HG03521 (cell line): Measurements from ENCODE around the gene FUT9.

Source experiments
- ATAC-seq: cut with Tn5 transposase; IDR thresholded peaks from one replicate; pipeline ENCODE4 v1.9.1; 2021; ENCODE audit warnings: mild to moderate bottlenecking, moderate library complexity; ENCODE audit not compliant: unreplicated experiment

The FUT9 gene

DNA sequence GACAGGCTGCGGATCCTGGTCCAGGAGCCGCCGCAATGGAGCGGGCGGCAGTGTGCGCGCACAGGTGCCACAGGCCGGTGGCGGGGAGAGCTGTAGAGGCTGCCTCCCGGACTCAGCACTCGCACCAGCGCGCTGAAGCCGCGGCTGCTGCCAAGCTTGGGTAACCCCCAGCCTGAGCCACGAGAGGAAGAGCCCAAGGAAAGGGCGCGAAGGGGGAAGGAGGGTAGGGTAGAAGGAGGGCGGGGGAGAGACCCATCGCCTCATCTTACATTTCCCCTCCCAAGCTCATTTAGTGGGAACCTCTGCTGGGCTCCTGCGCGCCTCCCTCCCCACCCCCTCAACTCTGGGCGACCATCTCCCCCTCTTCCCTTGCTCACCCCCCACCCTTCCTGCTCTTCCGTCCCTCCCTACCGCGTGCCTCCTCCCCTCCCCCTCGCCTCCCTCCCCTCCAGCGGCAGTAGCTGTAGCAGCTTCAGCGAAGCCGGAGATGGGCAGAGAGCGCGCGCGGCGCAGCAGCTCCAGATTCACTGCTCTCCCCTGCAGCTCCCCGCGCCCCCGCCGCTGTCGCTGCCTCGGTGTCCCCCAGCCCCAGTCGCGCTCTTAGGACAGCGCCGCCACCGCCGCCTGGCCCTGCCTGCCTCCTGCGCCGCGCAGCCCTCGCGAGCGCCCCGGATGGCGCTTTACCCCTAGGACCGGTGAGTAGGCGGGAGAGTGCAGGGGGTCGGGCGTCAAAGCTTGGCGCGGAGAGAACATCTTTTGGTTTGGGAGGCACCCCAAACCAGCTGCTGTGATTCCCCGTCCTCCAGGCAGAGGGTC is at the start of gene FUT9:
FUT9 (plus strand) TSS at position 457 of the 816 bp plus-strand sequence. CDS start 187,182 bp downstream, outside the sequence.
- no peak for ATAC-seq

DNA sequence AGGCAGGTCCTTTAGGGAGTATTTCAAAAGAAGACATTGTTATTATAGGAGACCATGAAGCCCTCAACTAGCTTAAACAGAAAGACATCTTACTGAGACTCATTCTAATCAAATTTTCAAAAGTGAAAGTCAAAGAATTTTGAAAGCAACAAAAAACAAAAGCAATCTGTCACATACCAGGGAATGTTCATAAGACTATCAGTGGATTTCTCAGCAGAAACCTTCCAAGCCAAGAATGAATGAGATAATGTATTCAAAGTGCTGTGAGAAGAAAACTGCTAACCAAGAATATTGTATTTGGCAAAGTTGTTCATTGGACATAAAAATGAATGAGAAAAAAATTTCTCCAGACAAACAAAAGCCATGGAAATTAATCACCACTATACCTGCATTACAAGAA is 48.2 kb upstream of the FUT9 start:
- no peak for ATAC-seq

DNA sequence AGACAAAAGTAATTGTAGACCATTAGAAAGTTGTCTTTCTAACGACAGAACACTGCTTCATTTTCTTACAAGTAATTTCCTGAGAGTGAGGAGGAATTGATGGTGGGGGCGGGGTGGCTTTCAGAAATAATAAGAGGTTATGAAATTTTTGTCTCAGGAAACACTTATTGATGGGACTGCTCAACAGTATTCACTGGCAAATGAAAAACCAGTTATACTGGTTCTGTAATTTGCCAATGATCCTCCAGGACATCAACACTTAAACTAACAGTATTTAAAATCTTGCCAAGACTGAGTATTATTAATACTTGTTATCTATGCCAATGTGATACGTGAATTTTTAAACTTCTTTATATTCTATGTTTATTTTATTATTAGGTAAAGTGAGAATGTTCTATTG is 41.8 kb upstream of the FUT9 start:
- no peak for ATAC-seq

DNA sequence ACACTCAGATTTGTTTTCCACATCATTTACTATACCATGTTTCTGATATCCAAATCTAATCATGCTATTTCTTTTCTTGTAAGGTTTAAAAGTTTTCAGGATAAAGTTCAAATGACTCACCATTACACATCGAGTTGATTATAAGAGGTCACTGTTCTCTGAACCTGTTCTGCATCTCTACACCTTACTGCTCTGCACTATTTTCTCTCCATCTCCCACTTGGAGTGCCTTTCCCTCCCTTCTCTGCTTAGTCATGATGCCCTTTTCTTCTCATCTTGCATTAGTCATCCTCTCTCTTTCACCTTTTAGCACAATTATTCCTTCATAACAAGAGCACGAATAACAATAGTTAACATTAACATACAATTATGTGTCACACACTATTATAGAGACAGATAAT is 37.5 kb upstream of the FUT9 start:
- no peak for ATAC-seq

DNA sequence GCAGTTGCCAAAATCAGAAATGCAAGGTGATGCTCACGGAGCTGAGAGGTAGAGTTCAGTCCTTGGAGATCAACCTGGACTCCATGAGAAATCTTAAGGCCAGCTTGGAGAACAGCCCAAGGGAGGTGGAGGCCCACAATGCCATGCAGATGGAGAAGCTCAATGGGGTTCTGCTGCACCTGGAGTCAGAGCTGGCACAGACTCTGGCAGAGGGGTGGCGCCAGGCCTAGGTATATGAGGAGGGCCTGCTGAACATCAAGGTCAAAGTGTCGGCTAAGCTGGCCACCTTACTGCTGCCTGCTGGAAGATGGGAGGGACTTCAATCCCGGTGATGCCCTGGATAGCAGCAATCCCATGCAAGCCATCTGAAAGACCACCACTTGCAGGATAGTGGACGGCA is 23.9 kb upstream of the FUT9 start:
- ATAC-seq, result no peak

DNA sequence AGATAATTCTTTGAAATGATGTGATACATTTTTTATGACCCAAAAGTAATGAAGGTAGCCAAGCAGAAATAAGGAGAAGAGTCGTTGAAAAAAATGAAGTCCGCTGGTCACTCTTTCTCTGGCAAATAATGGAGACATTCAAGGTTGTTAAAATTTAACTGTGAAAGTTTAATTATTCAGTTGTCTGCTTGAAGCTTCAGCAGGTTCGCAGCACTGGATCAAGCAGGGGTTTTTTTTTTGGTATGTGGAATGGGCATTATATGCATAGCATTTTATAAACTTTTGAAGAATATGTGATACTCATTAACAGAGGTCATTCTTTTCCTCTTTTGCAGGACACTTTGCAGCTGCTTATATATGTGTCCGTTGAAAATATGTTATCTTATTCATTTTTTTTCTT is 21.6 kb upstream of the FUT9 start:
- no peak for ATAC-seq

DNA sequence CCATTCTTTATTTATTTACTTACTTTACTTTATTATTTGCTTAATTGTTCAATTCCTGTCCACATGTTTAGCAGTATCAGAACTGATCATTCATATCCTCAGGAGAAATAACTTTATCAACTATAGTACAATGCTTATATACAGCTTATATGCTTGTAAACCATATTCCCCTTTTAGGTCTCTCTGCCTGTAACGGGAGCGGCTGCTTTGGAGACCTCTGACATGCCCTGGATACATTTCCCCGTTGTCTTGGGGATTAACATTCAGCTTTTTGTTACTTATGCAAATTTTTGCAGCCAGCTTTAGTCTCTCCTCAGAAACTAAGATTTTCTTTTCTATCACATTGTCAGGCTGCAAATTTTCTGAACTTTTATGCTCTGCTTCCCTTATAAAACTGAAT is 17.6 kb upstream of the FUT9 start:
- no peak for ATAC-seq

DNA sequence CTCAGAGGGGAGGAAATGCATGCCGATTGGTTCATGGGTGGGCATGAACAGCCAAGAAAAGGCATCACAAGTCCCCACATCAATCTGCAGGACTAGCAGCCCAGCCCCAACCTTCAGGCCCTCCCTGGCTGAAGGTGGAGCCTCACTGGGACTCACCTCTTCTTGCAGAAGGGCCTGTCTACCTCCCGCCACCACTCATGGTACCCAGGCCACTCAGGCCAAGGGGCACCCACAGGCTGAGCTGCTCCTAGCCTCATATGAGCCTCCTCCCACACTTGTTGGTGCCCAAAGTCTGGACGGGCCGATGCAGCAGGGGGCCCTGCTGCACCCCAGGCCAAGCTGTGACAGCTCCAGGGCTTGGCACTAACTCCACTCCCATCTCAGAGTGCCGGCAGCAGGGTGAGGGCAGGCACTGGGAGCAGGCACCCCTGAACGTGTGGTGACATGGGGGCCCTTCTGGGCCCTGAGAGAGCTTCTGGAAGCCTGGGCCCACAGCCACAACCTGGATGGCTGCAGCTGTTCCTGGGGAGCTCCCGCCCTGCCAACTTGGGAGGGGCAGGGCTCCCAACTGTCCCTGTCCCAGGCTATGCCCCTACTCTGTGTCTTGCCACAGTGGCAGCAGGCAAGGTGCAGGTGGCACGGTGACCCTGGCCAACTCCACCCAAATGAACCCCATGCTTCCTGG is 13.7 kb upstream of the FUT9 start:
- ATAC-seq, result no peak

DNA sequence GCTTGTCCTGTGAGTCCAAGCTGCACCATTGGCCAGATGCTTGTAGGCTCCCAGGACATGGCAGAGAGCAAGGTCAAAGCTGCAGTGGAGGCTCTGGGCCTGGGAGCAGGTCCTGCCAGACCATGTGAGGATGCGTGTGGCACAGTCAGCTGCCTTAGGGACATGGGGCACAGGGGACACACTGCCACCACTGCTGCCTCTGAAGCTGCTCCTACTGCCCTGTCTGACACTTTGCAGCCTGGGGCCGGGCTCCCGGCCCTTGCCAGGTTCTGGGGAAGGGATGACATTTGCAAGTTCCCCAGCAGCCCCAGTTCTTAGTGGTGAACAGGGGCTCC is 13.2 kb upstream of the FUT9 start:
- ATAC-seq, result no peak

DNA sequence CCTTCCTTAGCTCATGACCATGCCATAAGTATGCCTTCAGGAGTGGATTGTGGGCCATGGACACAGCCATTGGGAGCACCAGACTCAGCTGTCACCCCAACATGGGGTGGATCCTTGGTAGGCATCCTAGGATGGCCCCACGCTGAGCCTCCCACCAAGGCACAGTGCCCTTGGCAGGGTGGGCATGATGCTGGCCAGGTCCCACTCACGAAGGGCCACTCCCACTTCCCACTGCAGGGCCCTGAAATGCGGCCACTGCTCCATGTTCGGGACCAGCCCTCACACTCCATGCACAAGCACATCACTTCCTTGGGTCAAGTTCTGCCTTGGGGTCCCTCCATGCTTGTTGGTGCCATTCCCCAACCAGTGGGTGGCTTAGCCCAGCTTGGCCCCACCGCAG is 12.9 kb upstream of the FUT9 start:
- no peak for ATAC-seq

DNA sequence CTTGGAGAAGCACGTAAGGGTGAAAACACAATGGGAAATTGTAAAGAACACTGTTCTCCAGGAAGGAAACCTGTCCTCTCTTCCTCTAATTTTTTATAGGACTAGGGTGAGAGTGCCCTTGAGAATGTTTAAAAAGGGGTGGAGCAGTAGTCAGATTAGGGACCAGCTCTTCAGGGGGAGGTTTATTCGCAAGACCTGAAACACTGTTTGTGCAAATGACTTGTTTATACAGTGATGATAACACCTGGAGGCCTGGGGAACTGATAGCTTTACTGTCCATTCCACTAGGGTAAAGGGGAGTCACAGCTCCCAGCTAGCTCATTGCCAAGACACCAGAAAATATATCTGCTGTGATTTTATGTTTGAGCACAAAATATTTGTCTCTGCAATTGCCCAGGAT is 8.1 kb upstream of the FUT9 start:
- ATAC-seq, result no peak

DNA sequence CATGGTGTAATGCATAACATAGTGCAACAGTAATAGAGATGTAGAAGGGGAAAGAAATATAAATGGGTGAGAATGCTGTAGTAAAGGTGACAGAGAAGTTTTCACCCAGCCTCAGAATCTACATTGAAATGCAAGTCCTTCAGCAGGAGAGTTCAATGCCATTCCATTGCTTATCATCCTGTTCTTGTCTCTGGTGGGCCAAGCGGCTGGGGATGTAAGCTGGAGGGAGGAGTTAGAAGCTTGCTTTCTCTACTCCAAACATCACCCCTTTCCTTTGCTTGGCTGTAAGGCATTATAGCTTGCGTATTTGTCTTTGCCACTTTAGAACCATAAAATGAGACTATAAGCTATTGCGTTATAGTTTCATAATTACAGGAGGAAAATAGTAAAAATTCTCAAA is 2.2 kb upstream of the FUT9 start:
- no peak for ATAC-seq

DNA sequence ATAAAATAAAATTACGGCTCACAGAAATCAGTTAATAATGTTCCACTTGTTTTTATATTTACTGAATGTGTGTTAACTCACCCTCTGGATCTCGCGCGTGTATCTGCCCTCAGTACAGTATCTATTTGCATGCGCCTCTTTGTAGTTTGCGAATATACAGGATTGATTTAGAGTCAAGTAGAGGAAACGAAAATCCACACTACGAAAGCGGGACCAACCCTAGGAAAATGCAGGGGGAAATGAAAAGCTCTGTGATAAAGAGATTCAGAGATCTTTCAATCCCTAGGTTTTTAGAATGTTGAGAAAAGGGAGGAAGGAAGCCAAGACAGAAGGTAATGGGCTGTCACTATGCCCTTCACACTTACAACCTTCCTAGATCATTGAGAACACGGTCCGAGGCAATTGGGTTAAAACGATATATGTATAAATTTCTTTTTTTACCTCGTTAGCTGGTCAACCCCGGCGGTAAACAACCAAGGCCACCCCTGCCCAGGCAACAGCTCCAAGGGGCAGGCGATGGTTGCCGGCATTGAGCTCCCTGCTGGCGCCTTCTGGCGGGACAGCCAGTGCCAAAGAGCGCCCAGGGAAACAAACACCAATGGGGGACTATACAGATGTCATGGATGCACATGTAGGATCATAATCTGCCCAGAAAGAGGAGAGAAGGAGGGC is 792 bp upstream of the FUT9 start:
- no peak for ATAC-seq

DNA sequence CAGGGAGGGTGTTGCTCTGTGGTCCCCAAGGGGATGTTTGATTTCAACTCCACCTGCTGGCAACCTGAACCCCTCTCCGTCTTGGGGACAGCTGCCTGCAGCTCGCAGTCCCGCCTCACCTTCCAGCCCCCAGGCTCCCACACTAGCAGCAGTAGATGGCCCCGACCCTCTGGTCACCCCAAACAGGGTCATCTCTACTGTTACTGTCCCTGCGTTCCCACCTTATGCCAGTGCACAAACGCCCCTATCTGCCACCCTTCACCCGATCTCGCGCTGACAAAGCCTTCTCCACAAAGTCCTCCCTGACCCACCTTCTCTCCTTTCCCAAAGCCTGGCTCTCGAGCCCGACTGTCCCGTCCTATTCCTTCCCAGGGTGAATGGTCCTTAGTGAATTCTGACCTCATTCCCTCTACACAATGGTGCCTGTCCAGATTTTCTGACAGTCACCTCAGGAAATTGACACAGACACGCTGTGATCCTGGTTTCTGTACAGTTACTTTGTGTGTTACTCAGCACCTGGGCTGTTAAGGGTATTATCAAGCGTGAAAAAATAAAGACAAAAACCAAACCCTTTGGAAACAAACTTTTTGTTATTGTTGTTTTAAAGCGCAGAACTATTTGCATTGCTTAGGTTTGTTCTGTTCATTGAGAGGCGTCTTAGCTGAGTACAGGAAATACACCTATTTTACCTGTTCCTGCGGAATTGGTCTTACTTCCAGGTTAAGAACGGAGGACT is 728 bp downstream of the FUT9 start:
- no peak for ATAC-seq

DNA sequence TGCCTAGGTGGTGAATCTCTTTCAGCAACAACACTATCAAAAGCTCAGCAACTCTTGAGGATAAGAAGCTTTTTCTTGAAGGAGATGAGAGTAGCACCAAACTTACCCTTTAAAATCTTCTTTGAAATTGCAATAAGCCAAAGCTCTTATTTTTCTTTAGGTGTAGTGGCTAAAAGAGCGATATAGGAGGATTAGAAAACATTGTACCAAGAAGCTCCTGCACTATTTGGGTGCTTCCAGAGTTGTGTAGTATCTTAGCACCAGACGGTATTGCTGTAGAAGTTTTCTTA is 1.2 kb downstream of the FUT9 start:
- ATAC-seq, result no peak

DNA sequence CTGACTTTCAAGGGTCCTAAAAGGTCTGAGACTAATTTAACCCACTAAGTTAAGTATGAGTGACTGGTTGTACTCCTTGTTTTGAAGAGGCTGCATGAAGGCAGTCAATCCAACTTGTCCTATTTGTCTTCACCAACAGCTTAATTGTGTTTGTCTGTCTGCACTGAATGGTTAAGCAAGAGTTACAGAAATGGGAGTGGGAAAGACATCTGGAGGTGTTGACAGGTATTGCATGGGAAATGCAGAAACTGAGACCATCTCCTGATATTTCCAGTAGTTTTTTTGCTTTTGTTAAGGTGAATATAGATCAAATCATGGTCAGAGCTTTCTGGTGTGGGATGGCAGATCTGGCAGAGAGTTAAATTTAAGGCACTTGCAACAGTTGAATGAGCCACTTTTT is 6.5 kb downstream of the FUT9 start:
- no peak for ATAC-seq

DNA sequence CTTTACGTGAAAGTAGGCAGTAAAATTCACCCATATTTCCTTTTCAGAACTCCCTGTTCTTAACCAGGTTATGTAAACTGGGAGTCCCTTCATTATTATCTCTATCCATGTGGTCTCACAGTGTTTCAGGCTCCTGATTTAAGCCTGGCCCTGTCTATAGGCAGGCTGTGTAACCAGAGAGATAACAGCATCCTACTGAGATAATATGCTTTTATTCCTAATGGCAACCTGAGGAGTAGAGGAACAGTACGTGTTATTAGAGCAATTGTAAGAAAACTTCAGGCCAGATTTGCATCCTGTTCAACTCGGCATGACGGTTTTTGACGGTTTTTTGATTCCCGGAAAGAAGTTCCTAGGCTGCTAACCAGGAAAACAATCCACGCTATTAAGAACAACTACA is 16.9 kb downstream of the FUT9 start:
- no peak for ATAC-seq

DNA sequence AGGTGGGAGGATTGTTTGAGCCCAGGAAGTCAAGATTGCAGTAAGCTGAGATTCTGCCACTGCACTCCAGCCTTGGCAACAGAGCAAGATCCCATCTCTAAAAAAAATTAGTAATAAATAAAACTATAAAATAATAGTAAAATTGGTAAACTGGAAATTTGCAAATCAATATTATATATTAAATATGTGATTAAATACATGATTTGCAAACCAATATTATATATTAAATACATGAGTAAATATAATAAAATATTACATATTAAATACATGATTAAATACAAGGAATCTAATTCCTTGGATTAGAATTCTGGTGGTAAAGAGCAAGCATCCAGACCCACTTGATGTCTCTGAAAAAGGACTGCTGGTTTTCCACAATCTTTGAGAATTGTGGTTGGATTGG is 35.8 kb downstream of the FUT9 start:
- no peak for ATAC-seq

DNA sequence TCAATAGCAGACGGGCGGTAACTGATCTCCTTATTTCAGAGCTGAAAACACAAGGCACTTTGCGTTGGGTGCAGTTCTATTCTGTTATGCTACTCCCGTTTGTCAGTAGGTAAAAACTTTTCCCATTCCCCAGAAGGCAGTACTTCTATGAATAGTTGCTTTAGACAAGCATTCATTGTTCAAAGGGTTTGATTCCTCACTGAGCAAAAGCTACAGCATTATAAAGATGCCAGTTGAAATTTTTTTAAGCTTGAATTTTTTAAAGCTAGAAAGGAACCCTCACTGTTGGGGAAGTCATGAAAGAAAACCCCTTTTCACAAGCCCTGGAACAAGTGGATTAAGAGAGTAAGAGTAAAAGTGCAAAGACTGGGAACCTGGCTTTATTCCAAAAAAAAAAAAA is 42.3 kb downstream of the FUT9 start:
- no peak for ATAC-seq

DNA sequence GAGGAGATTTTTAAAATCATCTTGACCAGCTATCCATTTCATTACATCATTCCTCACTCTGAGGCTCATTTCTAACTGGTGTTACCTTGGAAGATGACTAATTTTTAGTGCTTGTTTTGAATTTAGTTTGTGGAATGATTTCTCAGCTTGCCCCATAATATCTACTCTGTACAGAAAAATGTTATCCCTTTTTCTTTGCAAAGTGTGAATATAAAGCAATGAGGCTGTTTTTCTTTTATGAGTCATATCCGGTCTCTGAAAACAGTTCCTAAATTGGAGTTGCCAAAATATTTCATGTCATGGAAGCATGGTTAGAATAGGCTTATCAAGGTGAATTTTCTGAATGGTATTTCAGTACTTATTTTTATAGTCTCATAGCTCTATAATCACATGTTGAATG is 43.8 kb downstream of the FUT9 start:
- no peak for ATAC-seq

DNA sequence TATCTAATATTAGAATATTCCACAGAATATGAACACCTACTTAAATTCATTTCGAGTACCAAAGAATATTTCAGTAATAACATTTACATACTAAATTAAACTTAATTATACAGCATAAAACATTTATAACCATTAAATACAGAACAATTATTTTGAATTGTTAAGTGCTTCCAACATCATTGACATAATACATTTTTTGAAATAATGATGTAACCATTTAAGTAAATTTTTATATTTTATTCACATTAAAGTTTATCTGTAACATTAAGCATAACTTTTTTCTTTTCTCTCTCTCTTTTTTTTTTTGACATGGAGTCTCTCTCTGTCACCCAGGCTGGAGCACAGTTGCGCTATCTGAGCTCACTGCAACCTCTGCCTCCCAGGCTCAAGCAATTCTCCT is 44.5 kb downstream of the FUT9 start:
- ATAC-seq, result no peak

DNA sequence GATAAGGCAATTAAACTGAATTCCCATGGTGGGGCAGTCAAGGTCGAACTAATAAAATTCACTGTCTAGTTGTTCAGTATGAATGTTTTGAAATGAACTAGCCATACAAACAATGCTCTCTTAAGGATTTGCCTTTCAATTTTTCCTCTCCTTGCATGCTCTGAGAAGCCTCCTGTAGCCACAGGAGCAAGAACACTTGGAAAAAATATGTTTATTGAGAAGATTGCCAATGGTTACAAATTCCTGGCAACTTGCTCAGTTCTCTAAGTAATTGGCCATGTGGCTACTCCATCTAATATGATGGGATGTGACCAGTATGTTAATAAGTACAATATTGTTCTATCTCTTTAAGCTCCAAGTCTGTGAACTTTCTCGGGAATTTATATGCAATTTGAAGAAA is 49.4 kb downstream of the FUT9 start:
- ATAC-seq, result no peak
